HL-60 (cell line): Measurements from ENCODE around the gene PERCC1.

Experiments used
- DNase-seq, 2 experiments: peaks; one replicate each; pipeline ENCODE4 v3.0.0-alpha.2; 2010 to 2020; ENCODE audit warnings: low read depth in 1 of 2, low spot score in 1 of 2
- H3K27ac ChIP-seq: fragments of 250-450 bp; sonication (Bioruptor Pico); replicated peaks from 2 replicates; pipeline ENCODE4 v1.5.1; 2020; ENCODE audit warnings: mild to moderate bottlenecking, moderate library complexity
- H3K27me3 ChIP-seq: fragments of 250-450 bp; sonication (Bioruptor Pico); 2 replicates; pipeline ENCODE4 v1.5.1; 2021; ENCODE audit warnings: mild to moderate bottlenecking, moderate library complexity; ENCODE audit not compliant: insufficient read depth, poor library complexity, severe bottlenecking
- H3K4me3 ChIP-seq: replicated peaks from 2 replicates; pipeline ENCODE4 v1.5.1; 2011; ENCODE audit warnings: mild to moderate bottlenecking, control low read depth, low read length; ENCODE audit not compliant: insufficient read depth
- CTCF ChIP-seq: IDR thresholded peaks from one replicate; pipeline ENCODE4 v1.5.1; 2011; ENCODE audit warnings: low read length, control low read depth, inconsistent platforms; ENCODE audit not compliant: insufficient read depth
- GABPA ChIP-seq: IDR thresholded peaks from 2 replicates; pipeline ENCODE4 v1.6.1; 2012; ENCODE audit warnings: low read depth
- POLR2AphosphoS5 ChIP-seq: IDR thresholded peaks from 2 replicates; pipeline ENCODE4 v1.6.1; 2012; ENCODE audit warnings: low read depth
- REST ChIP-seq: IDR thresholded peaks from 2 replicates; pipeline ENCODE4 v1.6.1; 2012; ENCODE audit warnings: low read depth; ENCODE audit not compliant: insufficient replicate concordance
- SPI1 ChIP-seq: IDR thresholded peaks from 2 replicates; pipeline ENCODE4 v1.6.1; 2012; ENCODE audit warnings: low read depth, mild to moderate bottlenecking, borderline replicate concordance

The PERCC1 gene

GRCh38 chr16:1459967-1460366, 29.1 kb downstream of the PERCC1 start:
- Histone ChIP-seq H3K27ac (no peak overlapping the region), H3K4me3 (no peak overlapping the region), H3K27me3 (no peaks in the 10 kb centered on the region)
- no peak for DNase-seq
- no peak for TF ChIP-seq REST
- TF ChIP-seq SPI1 = no peak
- no peak; the same call in 1 of the 2 replicates for TF ChIP-seq POLR2AphosphoS5
- TF ChIP-seq CTCF = no peak
- no peak for TF ChIP-seq GABPA

- Histone ChIP-seq H3K27me3 (no peaks in the 10 kb centered on the region), H3K27ac (no peak overlapping the region), H3K4me3 (no peak overlapping the region)
- no peak for DNase-seq
- TF ChIP-seq REST (no peak), CTCF (no peak), GABPA (no peak), SPI1 (no peak), POLR2AphosphoS5 (no peak)
Measured at GRCh38 chr16:1460602-1461138, 29.8 kb downstream of the PERCC1 start.

- Histone ChIP-seq H3K4me3 (no peak overlapping the region), H3K27me3 (no peaks in the 10 kb centered on the region), H3K27ac (no peak overlapping the region)
- TF ChIP-seq REST (no peak), GABPA (no peak), SPI1 (no peak), CTCF (no peak), POLR2AphosphoS5 (no peak)
- DNase-seq = no peak
Measured at GRCh38 chr16:1461146-1461545, 30.3 kb downstream of the PERCC1 start.
